GM08714 (cell line): ENCODE data around the gene NKG7.

ENCODE experiments used
- H3K4me3 ChIP-seq: fragments of 200-500 bp; sonication (Bioruptor generic); 2 replicates; pipeline ENCODE4 v1.5.1; 2014; ENCODE audit warnings: mild to moderate bottlenecking, low read length, inconsistent platforms
- ZNF274 ChIP-seq: IDR thresholded peaks from 2 replicates; pipeline ENCODE4 v1.6.1; 2012; ENCODE audit warnings: mild to moderate bottlenecking, low read depth, low read length

The NKG7 gene

GRCh38 chr19:51356159-51356801 lies 16.2 kb downstream of the NKG7 start:
- no peak overlapping the region for H3K4me3 ChIP-seq
- no peak for TF ChIP-seq ZNF274

GRCh38 chr19:51354742-51355148 lies 17.7 kb downstream of the NKG7 start:
- H3K4me3 ChIP-seq, result no peak overlapping the region
- TF ChIP-seq ZNF274, result no peak

GRCh38 chr19:51354103-51354741 lies 18.2 kb downstream of the NKG7 start:
- no peak overlapping the region for H3K4me3 ChIP-seq
- no peak for TF ChIP-seq ZNF274

GRCh38 chr19:51352783-51353360 lies 19.6 kb downstream of the NKG7 start:
- H3K4me3 ChIP-seq, result no peak overlapping the region
- TF ChIP-seq ZNF274, result no peak

GRCh38 chr19:51351266-51351990 lies 21.0 kb downstream of the NKG7 start:
- no peak overlapping the region for H3K4me3 ChIP-seq

GRCh38 chr19:51347209-51347928 lies 25.1 kb downstream of the NKG7 start:
- TF ChIP-seq ZNF274, result no peak
- H3K4me3 ChIP-seq, result no peak overlapping the region

More at GRCh38 chr19:51351266-51351990, 21.0 kb downstream of the NKG7 start:
- no peak for TF ChIP-seq ZNF274

GRCh38 chr19:51346742-51347141 lies 25.7 kb downstream of the NKG7 start:
- TF ChIP-seq ZNF274, result no peak
- H3K4me3 ChIP-seq, result no peak overlapping the region

GRCh38 chr19:51345076-51345620 lies 27.3 kb downstream of the NKG7 start:
- no peak for TF ChIP-seq ZNF274
- no peak overlapping the region; the same call in 1 of the 2 replicates for H3K4me3 ChIP-seq

GRCh38 chr19:51342631-51343569 lies 29.6 kb downstream of the NKG7 start:
- no peak overlapping the region for H3K4me3 ChIP-seq
- no peak for TF ChIP-seq ZNF274

GRCh38 chr19:51341976-51342580 lies 30.4 kb downstream of the NKG7 start, which contains the start of gene VSIG10L:
Gene VSIG10L (minus strand): TSS chr19:51342139. CDS start chr19:51342124, 15 bp downstream.
- no peak for TF ChIP-seq ZNF274
- H3K4me3 ChIP-seq, result no peak within 1 kb of the TSS

- TF ChIP-seq ZNF274, result no peak
- no peak overlapping the region for H3K4me3 ChIP-seq
These were observed 31.4 kb downstream of the NKG7 start for GRCh38 chr19:51341066-51341465.
